ENCODE measurements around the gene GIPC2. TPM values are rescaled to one million over a fixed set of nuclear protein-coding genes. Genes with fewer than 3 reads are reported as not detected.
A peak's percentile ranks its signal among the peaks of the same experiment; 100 is the strongest.
"Not testable (repeated sequence)": the region's sequence is repeated elsewhere in the genome, so short reads cannot be mapped to it uniquely, and the experiment has no call there.

The GIPC2 gene
- total RNA-seq, result 10 to 100 TPM; 14.2 to 40.1 (median 24.1) TPM

DNA sequence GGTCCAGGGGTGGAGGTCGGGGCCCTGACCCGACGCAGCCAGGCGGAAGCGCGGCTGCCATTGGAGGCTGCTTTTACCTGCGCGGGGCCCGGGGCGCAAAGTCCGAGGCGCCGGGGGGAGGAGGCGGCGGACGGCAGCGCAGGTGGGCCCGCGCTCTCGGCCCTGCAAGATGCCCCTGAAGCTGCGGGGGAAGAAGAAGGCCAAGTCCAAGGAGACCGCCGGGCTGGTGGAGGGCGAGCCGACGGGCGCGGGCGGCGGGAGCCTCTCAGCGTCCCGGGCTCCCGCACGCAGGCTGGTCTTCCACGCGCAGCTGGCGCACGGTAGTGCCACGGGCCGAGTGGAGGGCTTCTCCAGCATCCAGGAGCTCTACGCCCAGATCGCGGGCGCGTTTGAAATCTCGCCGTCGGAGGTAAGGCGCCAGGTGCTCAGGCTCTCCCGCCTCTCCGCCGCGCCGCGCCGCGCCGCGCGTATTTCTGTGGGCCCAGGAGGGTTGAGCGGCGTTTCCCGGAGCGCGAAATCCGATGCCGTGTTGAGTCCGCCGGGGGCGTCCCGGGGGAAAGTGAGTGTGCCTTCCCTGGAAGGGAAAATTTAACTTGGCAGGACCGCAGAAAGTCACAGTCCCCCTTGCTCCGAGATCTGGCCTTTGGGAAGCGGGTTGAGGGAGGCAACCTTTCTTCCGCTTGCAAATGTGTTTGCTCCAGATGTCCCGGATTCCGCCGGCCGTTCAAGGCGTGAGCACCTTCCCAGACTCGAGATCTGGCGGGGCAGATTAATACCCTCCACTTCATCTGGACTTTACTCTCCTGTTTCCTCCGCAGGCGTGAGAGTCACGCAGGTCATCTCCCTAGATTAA is at the start of gene GIPC2:
GIPC2 (plus strand) TSS at position 41 of the 853 bp plus-strand sequence; CDS start at position 170, 129 bp downstream.
- H3K27me3 ChIP-seq, result peaks cover 23% of the 10 kb centered on the region
- H3K4me1 ChIP-seq, result peaks cover 0 to 31% (median 2%) of the 10 kb centered on the region in 4 donors
- no peaks in the 10 kb centered on the region for H3K36me3 ChIP-seq
- peak; percentile 64 for DNase-seq
- peak within 1 kb of the TSS; percentile 60 to 77 (median 72) for H3K4me3 ChIP-seq
- no peaks in the 10 kb centered on the region for H3K9me3 ChIP-seq
- peak within 1 kb of the TSS; percentile 87 to 89 (median 88) for H3K27ac ChIP-seq
- no peak for TF ChIP-seq EP300 (IDR thresholded peaks at IDR 0.05; ENCODE audit: low read depth)
- peak in 2 of 3 donors; percentile 64 to 75 for TF ChIP-seq POLR2AphosphoS5 (IDR thresholded peaks at IDR 0.05)
- peak; percentile 68 for TF ChIP-seq POLR2A (IDR thresholded peaks at IDR 0.05)
- 10% methylated on average over 45 of the region's 85 CpGs; no CpG with 5 or more reads in 1 of the 2 donors for WGBS, 2 donors (ENCODE audit: low coverage in 1 of 2)
- in situ Hi-C loops (cut with MboI; ENCODE audit: low pct_ligation_motif_present in 1 of 4, low pct_unique_long_range_greater_than_20kb in 1 of 4, low sequenced_read_pairs in 3 of 4), result no loop called here
- intact Hi-C loops (cut with DNase I; ENCODE audit: low total_unique reads), result no loop called here

- Histone ChIP-seq H3K27ac (no peak overlapping the region), H3K4me3 (no peak overlapping the region), H3K36me3 (no peaks in the 10 kb centered on the region), H3K27me3 (no peaks in the 10 kb centered on the region), H3K4me1 (peaks cover 4 to 12% (median 6%) of the 10 kb centered on the region in 4 donors), H3K9me3 (no peaks in the 10 kb centered on the region)
- no peak for TF ChIP-seq EP300 (IDR thresholded peaks at IDR 0.05; ENCODE audit: low read depth)
- TF ChIP-seq POLR2A (IDR thresholded peaks at IDR 0.05), result no peak
- TF ChIP-seq POLR2AphosphoS5 (IDR thresholded peaks at IDR 0.05), result no peak
- no peak for DNase-seq
- intact Hi-C loops (cut with DNase I; ENCODE audit: low total_unique reads) (no loop called here), in situ Hi-C loops (cut with MboI; ENCODE audit: low pct_ligation_motif_present in 1 of 4, low pct_unique_long_range_greater_than_20kb in 1 of 4, low sequenced_read_pairs in 3 of 4) (no loop called here)
- 96 to 100% methylated on average over 2 to 5 of the region's 5 CpGs for WGBS, 2 donors (ENCODE audit: low coverage in 1 of 2)
Measured at GRCh38 chr1:77996734-77997133, 49.0 kb upstream of the GIPC2 start.

GRCh38 chr1:78000536-78000935 is 45.2 kb upstream of the GIPC2 start:
- WGBS, 2 donors (ENCODE audit: low coverage in 1 of 2), result 83 to 87% methylated on average over 7 to 11 of the region's 11 CpGs
- in situ Hi-C loops (cut with MboI; ENCODE audit: low pct_ligation_motif_present in 1 of 4, low pct_unique_long_range_greater_than_20kb in 1 of 4, low sequenced_read_pairs in 3 of 4); DNase-seq; H3K27ac ChIP-seq; H3K9me3 ChIP-seq; H3K36me3 ChIP-seq; intact Hi-C loops (cut with DNase I; ENCODE audit: low total_unique reads); H3K27me3 ChIP-seq; H3K4me3 ChIP-seq: not testable (repeated sequence)
- peaks cover 5 to 13% (median 11%) of the 10 kb centered on the region in 4 donors for H3K4me1 ChIP-seq

GRCh38 chr1:78003070-78003746 is 42.6 kb upstream of the GIPC2 start:
- TF ChIP-seq POLR2A (IDR thresholded peaks at IDR 0.05) (no peak), EP300 (IDR thresholded peaks at IDR 0.05; ENCODE audit: low read depth) (no peak), POLR2AphosphoS5 (IDR thresholded peaks at IDR 0.05) (no peak)
- TF ChIP-seq, protein P1, sequence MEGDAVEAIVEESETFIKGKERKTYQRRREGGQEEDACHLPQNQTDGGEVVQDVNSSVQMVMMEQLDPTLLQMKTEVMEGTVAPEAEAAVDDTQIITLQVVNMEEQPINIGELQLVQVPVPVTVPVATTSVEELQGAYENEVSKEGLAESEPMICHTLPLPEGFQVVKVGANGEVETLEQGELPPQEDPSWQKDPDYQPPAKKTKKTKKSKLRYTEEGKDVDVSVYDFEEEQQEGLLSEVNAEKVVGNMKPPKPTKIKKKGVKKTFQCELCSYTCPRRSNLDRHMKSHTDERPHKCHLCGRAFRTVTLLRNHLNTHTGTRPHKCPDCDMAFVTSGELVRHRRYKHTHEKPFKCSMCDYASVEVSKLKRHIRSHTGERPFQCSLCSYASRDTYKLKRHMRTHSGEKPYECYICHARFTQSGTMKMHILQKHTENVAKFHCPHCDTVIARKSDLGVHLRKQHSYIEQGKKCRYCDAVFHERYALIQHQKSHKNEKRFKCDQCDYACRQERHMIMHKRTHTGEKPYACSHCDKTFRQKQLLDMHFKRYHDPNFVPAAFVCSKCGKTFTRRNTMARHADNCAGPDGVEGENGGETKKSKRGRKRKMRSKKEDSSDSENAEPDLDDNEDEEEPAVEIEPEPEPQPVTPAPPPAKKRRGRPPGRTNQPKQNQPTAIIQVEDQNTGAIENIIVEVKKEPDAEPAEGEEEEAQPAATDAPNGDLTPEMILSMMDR (IDR thresholded peaks at IDR 0.05), result no peak
- H3K27ac ChIP-seq, result peak overlapping the region; percentile 86 to 94 (median 92)
- in situ Hi-C loops (cut with MboI; ENCODE audit: low pct_ligation_motif_present in 1 of 4, low pct_unique_long_range_greater_than_20kb in 1 of 4, low sequenced_read_pairs in 3 of 4) (no loop called here), intact Hi-C loops (cut with DNase I; ENCODE audit: low total_unique reads) (no loop called here)
- no peaks in the 10 kb centered on the region for H3K9me3 ChIP-seq
- no peak for DNase-seq
- H3K27me3 ChIP-seq, result no peaks in the 10 kb centered on the region
- WGBS, 2 donors (ENCODE audit: low coverage in 1 of 2), result 31 to 36% methylated on average over 3 of the region's 3 CpGs
- H3K4me1 ChIP-seq, result peaks cover 5 to 38% (median 23%) of the 10 kb centered on the region in 4 donors
- H3K36me3 ChIP-seq, result no peaks in the 10 kb centered on the region
- peak overlapping the region in 2 of 4 donors; percentile 57 to 59 for H3K4me3 ChIP-seq

DNA sequence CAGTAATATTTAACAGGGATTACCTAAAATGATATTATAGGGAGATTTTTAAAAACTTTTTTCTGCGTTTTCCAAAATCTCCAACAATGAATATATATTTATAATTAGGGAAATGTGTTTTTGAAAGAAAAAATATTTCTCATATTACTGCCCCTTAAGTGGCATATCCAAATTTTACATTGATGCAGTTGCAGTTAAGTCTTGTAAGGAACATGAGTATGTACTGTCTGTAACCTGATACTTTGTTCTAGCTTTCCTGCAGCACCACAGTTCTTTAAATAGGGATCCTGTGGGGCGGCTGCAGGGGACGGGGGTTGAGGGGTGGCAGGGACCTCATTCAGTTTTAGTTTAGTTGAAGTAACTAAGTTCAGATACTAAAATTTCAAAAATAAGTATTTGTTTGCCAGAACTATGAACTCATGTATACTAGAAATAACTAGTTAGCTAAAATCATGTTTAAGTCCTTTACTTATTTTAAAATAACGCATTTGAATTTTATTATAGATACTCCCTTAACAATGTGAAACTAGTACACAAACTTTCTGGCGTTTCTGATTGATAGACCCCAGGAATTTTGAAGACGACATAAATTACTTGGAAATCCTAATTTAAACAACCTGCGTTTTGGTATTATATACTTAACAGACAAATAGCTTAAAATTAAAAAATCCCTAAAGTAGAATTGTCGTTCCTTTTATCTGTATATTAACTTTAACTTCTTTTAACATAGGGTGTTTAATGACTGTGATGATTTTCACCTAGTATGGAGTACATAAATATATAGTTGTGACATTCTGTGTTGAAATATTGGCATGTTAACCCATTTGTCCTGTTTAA is 41.7 kb upstream of the GIPC2 start:
- intact Hi-C loops (cut with DNase I; ENCODE audit: low total_unique reads) (no loop called here), in situ Hi-C loops (cut with MboI; ENCODE audit: low pct_ligation_motif_present in 1 of 4, low pct_unique_long_range_greater_than_20kb in 1 of 4, low sequenced_read_pairs in 3 of 4) (no loop called here)
- peak; percentile 58 for DNase-seq
- Histone ChIP-seq H3K27me3 (no peaks in the 10 kb centered on the region), H3K9me3 (no peaks in the 10 kb centered on the region), H3K36me3 (no peaks in the 10 kb centered on the region), H3K4me1 (peaks cover 5 to 46% (median 28%) of the 10 kb centered on the region in 4 donors), H3K4me3 (peak overlapping the region; percentile 4 to 59 (median 52)), H3K27ac (peak overlapping the region; percentile 86 to 94 (median 92))
- TF ChIP-seq POLR2AphosphoS5 (IDR thresholded peaks at IDR 0.05), result peak in 1 of 3 donors; percentile 43
- TF ChIP-seq, protein P1 (IDR thresholded peaks at IDR 0.05), result no peak
- 3 to 5% methylated on average over 8 of the region's 8 CpGs for WGBS, 2 donors (ENCODE audit: low coverage in 1 of 2)
